GM10248 (cell line): Measurements from ENCODE around the gene SELENOV.

Experiments
- CTCF ChIA-PET: fragments of 300-600 bp; sonication (Branson Sonifier 250); formaldehyde crosslinking; extraction: SDS; loops from one replicate; lab custom pipeline; 2021; ENCODE audit warnings: antibody characterized with exemption; lab: Yijun Ruan, JAX
- POLR2A ChIA-PET: fragments of 350-650 bp; sonication (Branson Sonifier 250); formaldehyde crosslinking; extraction: SDS; loops from one replicate; lab custom pipeline; 2020; ENCODE audit warnings: antibody characterized with exemption; lab: Yijun Ruan, JAX
- DNase-seq: peaks from one replicate; pipeline ENCODE4 v3.0.0; 2012; ENCODE audit errors: extremely low spot score
- TF ChIP-seq, protein P1 (sequence below): IDR thresholded peaks from 2 replicates; pipeline ENCODE4 v1.5.1; 2012; ENCODE audit warnings: mild to moderate bottlenecking, low read depth; ENCODE audit errors: extremely low read depth, missing control alignments, control extremely low read depth

SELENOV gene

DNA sequence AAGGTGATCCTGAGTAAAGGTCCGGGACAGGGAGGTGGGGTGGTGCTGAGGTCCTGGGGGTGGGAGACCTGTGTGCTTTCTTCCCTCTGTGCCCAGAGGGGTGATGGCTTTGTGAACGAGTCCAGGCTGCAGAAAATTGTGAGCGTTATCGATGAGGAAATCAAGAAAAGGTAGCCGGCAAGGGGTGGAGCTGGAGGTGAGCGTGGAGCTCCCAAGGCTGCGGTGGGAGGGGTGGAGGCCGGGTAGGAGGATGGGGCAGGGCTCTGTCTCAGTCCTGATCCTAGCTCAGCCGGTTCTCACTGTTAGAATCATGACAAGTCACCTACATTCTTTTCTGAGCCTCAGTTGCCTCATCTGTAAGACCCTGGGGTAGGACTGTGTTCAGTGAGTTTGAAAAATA, 4.0 kb downstream of the SELENOV start:
- TF ChIP-seq, protein P1, sequence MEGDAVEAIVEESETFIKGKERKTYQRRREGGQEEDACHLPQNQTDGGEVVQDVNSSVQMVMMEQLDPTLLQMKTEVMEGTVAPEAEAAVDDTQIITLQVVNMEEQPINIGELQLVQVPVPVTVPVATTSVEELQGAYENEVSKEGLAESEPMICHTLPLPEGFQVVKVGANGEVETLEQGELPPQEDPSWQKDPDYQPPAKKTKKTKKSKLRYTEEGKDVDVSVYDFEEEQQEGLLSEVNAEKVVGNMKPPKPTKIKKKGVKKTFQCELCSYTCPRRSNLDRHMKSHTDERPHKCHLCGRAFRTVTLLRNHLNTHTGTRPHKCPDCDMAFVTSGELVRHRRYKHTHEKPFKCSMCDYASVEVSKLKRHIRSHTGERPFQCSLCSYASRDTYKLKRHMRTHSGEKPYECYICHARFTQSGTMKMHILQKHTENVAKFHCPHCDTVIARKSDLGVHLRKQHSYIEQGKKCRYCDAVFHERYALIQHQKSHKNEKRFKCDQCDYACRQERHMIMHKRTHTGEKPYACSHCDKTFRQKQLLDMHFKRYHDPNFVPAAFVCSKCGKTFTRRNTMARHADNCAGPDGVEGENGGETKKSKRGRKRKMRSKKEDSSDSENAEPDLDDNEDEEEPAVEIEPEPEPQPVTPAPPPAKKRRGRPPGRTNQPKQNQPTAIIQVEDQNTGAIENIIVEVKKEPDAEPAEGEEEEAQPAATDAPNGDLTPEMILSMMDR = no peak
- ChIA-PET POLR2A (no interaction called here), CTCF (interaction anchor here (1.1 to 3.8 kb wide), 4 partner anchors 13 to 21 kb away, joined by 3 to 15 read pairs (median 6); partner anchors contain the start of gene EID2B)
- no peak for DNase-seq

DNA sequence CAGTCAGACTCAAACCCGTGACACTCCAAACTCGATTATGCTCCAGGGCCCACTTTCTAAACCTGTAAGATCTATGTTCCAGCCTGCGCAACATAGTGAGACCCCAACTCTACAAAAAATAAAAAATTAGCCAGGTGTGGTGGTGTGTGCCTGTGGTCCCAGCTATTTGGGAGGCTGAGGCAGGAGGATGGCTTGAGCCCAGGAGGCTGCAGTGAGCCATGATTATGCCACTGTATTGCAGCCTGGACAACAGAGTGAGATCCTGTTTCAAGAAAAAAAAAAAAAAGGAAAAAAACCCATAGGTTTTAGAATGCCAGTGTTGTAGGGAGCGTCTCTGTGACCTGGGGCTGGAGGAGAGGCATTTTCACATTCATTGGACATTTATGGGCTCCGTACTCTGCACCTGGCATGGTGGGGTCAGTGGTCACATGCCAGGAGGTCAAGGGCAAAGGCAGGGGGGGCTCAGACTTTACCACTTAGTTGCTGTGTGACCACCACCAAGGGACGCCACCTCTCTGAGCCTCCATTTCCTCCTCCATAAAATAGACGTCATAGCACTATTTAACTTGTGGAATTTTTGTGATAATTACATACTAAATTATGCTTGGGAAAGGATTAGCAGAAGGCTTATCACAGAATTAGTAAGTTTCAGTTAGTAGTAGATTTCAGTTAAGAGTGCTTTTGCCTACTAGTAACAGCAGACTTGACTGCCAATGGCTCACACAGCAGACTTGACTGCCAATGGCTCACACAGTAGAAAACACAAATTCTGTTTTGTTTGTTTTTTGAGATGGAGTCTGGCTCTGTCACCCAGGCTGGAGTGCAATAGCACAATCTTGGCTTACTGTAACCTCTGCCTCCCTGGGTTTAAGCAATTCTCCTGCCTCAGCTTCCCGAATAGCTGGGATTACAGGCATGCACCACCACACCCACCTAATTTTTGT, 5.9 kb downstream of the SELENOV start:
- TF ChIP-seq, protein P1 = no peak
- POLR2A ChIA-PET = no interaction called here
- DNase-seq = no peak
- CTCF ChIA-PET = interaction anchor here (1.0 to 3.8 kb wide), 2 partner anchors 11 to 17 kb away, joined by 3 to 15 read pairs; partner anchors contain the start of gene EID2B

DNA sequence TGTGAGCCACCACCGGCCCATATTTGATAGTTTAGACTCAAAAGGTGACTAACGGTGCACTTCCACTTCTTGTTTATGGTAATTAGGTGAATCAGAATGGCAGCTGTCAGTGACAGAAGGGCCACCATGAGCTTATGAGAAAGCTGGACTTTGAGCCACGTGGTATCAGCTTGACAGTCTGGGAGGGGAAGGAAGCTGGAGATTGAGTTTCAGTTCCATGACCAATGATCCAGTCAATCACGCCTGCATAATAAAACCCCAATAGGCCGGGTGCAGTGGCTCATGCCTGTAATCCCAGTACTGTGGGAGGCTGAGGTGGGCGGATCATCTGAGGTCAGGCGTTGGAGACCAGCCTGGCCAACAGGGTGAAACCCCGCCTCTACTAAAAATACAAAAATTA, 9.6 kb downstream of the SELENOV start:
- TF ChIP-seq, protein P1 = no peak
- CTCF ChIA-PET = interaction anchor here (1.2 to 1.3 kb wide), 2 partner anchors 8 to 10 kb away, joined by 4 to 6 read pairs; partner anchors contain the start of gene EID2B
- POLR2A ChIA-PET = no interaction called here

DNA sequence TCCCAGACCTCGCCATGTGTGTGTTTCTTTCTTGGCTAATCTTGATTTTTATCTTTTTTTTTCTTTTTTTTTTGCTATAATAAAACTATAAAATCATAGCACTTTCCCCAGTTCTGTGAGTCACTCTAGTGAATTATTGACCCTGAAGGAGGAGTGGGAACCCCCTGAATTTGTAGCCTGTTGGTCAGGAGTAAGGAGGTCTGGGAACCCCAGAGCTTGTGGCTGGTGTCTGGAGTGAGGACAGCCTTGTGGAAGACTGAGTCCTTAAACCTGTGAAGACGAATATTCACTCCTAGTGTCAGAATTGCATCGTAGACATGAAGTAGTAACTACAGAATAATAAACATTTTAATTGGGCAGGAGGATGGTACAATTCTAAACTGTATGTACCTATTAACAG, 10.3 kb downstream of the SELENOV start:
- ChIA-PET POLR2A (no interaction called here), CTCF (interaction anchor here (1.2 to 1.3 kb wide), 2 partner anchors 7 to 9 kb away, joined by 4 to 6 read pairs; partner anchors contain the start of gene EID2B)
- no peak for DNase-seq
- TF ChIP-seq, protein P1 = no peak

More for the DNA sequence above, 9.6 kb downstream of the SELENOV start:
- no peak for DNase-seq

DNA sequence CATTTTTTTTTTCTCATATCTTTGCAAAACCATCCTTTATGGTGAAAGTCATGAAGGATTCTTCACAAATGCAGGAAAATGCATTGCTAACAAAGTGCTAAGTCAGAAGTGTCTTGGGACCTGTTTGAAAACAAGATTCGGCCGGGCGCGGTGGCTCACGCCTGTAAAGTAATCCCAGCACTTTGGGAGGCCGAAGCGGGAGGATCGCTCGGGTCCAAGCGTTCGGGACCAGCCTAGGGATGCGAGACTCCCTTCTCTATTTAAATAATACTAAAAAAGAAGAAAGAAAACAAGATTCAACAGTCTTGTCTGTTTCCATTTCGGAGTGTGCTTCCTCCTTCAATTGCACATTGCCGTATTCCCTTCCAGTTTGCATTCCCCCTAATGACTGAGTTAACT, 16.9 kb downstream of the SELENOV start:
- CTCF ChIA-PET = interaction anchor here (0.6 to 3.6 kb wide), 19 partner anchors 7 to 190 kb away, joined by 3 to 38 read pairs (median 6); partner anchors contain the start of genes RPS16, SAMD4B and SELENOV
- DNase-seq = no peak
- TF ChIP-seq, protein P1 = no peak
- POLR2A ChIA-PET = interaction anchor here (0.7 kb wide), 1 partner anchor 141 kb away, joined by 3 read pairs; the partner anchor contains the start of genes MED29 and PAF1
